ENCODE measurements around the gene SCNN1G. TPM values are rescaled to one million over a fixed set of nuclear protein-coding genes. Genes with fewer than 3 reads are reported as not detected.

Gene SCNN1G
- polyA plus RNA-seq, 3 donors, result 0.62 to 1.4 TPM; not detected in 1

- WGBS, 3 donors, result 1% methylated on average over 54 to 75 of the region's 75 CpGs
These were observed 33.1 kb upstream of the SCNN1G start, which contains the start of gene USP31 for GRCh38 chr16:23149267-23149992. Gene USP31, minus strand, starts transcription at chr16:23149452. Its CDS starts 182 bp downstream, at chr16:23149270.

GRCh38 chr16:23149993-23150364, 32.6 kb upstream of the SCNN1G start:
- WGBS, 3 donors, result 34 to 64% (median 58%) methylated on average over 4 of the region's 4 CpGs
- H3K27ac ChIP-seq (ENCODE audit: low read depth, low read length), result no peak overlapping the region

More at GRCh38 chr16:23149267-23149992, 33.1 kb upstream of the SCNN1G start, which contains the start of gene USP31:
- H3K27ac ChIP-seq (ENCODE audit: low read depth, low read length), result no peak within 1 kb of the TSS

- 74 to 85% (median 79%) methylated on average over 12 of the region's 12 CpGs for WGBS, 3 donors
- no peak overlapping the region for H3K27ac ChIP-seq (ENCODE audit: low read depth, low read length)
These were observed 30.0 kb upstream of the SCNN1G start for GRCh38 chr16:23152386-23153178.

GRCh38 chr16:23155445-23156049, 27.0 kb upstream of the SCNN1G start:
- 22 to 40% (median 37%) methylated on average over 7 of the region's 7 CpGs for WGBS, 3 donors
- no peak overlapping the region for H3K27ac ChIP-seq (ENCODE audit: low read depth, low read length)

GRCh38 chr16:23156110-23156509, 26.4 kb upstream of the SCNN1G start:
- 41 to 69% (median 68%) methylated on average over 3 of the region's 3 CpGs for WGBS, 3 donors
- H3K27ac ChIP-seq (ENCODE audit: low read depth, low read length), result no peak overlapping the region

- H3K27ac ChIP-seq (ENCODE audit: low read depth, low read length), result no peak overlapping the region
- 55 to 64% (median 56%) methylated on average over 1 of the region's 1 CpG for WGBS, 3 donors
These were observed 25.5 kb upstream of the SCNN1G start for GRCh38 chr16:23156946-23157460.

GRCh38 chr16:23158114-23158513, 24.4 kb upstream of the SCNN1G start:
- H3K27ac ChIP-seq (ENCODE audit: low read depth, low read length), result no peak overlapping the region
- WGBS, 3 donors, result 94 to 97% (median 95%) methylated on average over 6 of the region's 6 CpGs

GRCh38 chr16:23160082-23160481, 22.5 kb upstream of the SCNN1G start:
- no peak overlapping the region for H3K27ac ChIP-seq (ENCODE audit: low read depth, low read length)
- WGBS, 3 donors, result 69 to 75% (median 69%) methylated on average over 4 of the region's 4 CpGs

- WGBS, 3 donors, result 70 to 75% (median 73%) methylated on average over 3 of the region's 3 CpGs
- no peak overlapping the region for H3K27ac ChIP-seq (ENCODE audit: low read depth, low read length)
These were observed 22.0 kb upstream of the SCNN1G start for GRCh38 chr16:23160574-23160973.

- 86 to 88% (median 87%) methylated on average over 2 of the region's 2 CpGs for WGBS, 3 donors
- no peak overlapping the region for H3K27ac ChIP-seq (ENCODE audit: low read depth, low read length)
These were observed 18.6 kb upstream of the SCNN1G start for GRCh38 chr16:23163921-23164320.

- H3K27ac ChIP-seq (ENCODE audit: low read depth, low read length), result no peak overlapping the region
- WGBS, 3 donors, result 81 to 90% (median 85%) methylated on average over 4 of the region's 4 CpGs
These were observed 17.8 kb upstream of the SCNN1G start for GRCh38 chr16:23164736-23165135.

- no peak overlapping the region for H3K27ac ChIP-seq (ENCODE audit: low read depth, low read length)
- WGBS, 3 donors, result 39 to 51% (median 43%) methylated on average over 6 to 7 of the region's 7 CpGs
These were observed 10.0 kb upstream of the SCNN1G start for GRCh38 chr16:23172583-23172982.

- 88 to 91% (median 90%) methylated on average over 3 of the region's 3 CpGs for WGBS, 3 donors
These were observed 9.6 kb upstream of the SCNN1G start for GRCh38 chr16:23172994-23173393.

GRCh38 chr16:23174622-23175021, 7.9 kb upstream of the SCNN1G start:
- H3K27ac ChIP-seq (ENCODE audit: low read depth, low read length), result no peak overlapping the region
- WGBS, 3 donors, result 42 to 45% (median 43%) methylated on average over 2 of the region's 2 CpGs

More at GRCh38 chr16:23172994-23173393, 9.6 kb upstream of the SCNN1G start:
- H3K27ac ChIP-seq (ENCODE audit: low read depth, low read length), result no peak overlapping the region

GRCh38 chr16:23175651-23176050, 6.9 kb upstream of the SCNN1G start:
- H3K27ac ChIP-seq (ENCODE audit: low read depth, low read length), result no peak overlapping the region

GRCh38 chr16:23181506-23181905, 1.0 kb upstream of the SCNN1G start:
- no peak overlapping the region for H3K27ac ChIP-seq (ENCODE audit: low read depth, low read length)
- WGBS, 3 donors, result 78 to 83% (median 81%) methylated on average over 4 of the region's 4 CpGs

GRCh38 chr16:23182206-23182678, 303 bp upstream of the SCNN1G start:
- 2 to 5% (median 4%) methylated on average over 26 to 33 of the region's 33 CpGs for WGBS, 3 donors
- H3K27ac ChIP-seq (ENCODE audit: low read depth, low read length), result no peak overlapping the region

- no peak overlapping the region for H3K27ac ChIP-seq (ENCODE audit: low read depth, low read length)
- WGBS, 3 donors, result 12 to 26% (median 25%) methylated on average over 4 of the region's 4 CpGs
These were observed 958 bp downstream of the SCNN1G start for GRCh38 chr16:23183543-23183862.

- no peak overlapping the region for H3K27ac ChIP-seq (ENCODE audit: low read depth, low read length)
These were observed 3.1 kb downstream of the SCNN1G start for GRCh38 chr16:23185656-23186055.

More at GRCh38 chr16:23185656-23186055, 3.1 kb downstream of the SCNN1G start:
- whole genome bisulfite sequencing, 3 donors, result 17 to 51% (median 50%) methylated on average over 11 of the region's 11 CpGs
